Fibroblast of the aortic adventitia (primary cell): ENCODE measurements around the gene ADGRD1. TPM values are rescaled to one million over a fixed set of nuclear protein-coding genes. Genes with fewer than 3 reads are reported as not detected.

Source experiments
- DNase-seq: peaks from one replicate; pipeline ENCODE4 v3.0.0-alpha.2; 2010; ENCODE audit warnings: low read depth
- H3K4me3 ChIP-seq: 2 replicates; pipeline ENCODE4 v1.5.1; 2011; ENCODE audit warnings: low read depth, mild to moderate bottlenecking, control low read depth, low read length, moderate library complexity
- CTCF ChIP-seq: IDR thresholded peaks from 2 replicates; pipeline ENCODE4 v1.5.1; 2011; ENCODE audit warnings: mild to moderate bottlenecking, low read length, control low read depth, inconsistent platforms; ENCODE audit not compliant: insufficient read depth
- total RNA-seq: library from RNA; depleted of rRNA; stranded (reverse); fragments of >200 nt; gene quantifications from 2 replicates; pipeline ENCODE4 v1.2.3, GENCODE V29; 2012; ENCODE audit warnings: low replicate concordance

Gene ADGRD1
- total RNA-seq, 1 donor, result 1.2 TPM

GRCh38 chr12:131049002-131049401 is 95.3 kb downstream of the ADGRD1 start:
- no peak for DNase-seq
- no peak overlapping the region for H3K4me3 ChIP-seq

GRCh38 chr12:131049549-131050339 is 96.0 kb downstream of the ADGRD1 start:
- no peak for TF ChIP-seq CTCF
- no peak for DNase-seq

More at GRCh38 chr12:131049002-131049401, 95.3 kb downstream of the ADGRD1 start:
- TF ChIP-seq CTCF, result no peak

GRCh38 chr12:131050463-131051154 is 96.9 kb downstream of the ADGRD1 start:
- no peak for DNase-seq
- H3K4me3 ChIP-seq, result no peak overlapping the region
- no peak for TF ChIP-seq CTCF

More at GRCh38 chr12:131049549-131050339, 96.0 kb downstream of the ADGRD1 start:
- H3K4me3 ChIP-seq, result no peak overlapping the region

GRCh38 chr12:131051155-131051473 is 97.4 kb downstream of the ADGRD1 start:
- TF ChIP-seq CTCF, result no peak
- DNase-seq, result no peak
- no peak overlapping the region for H3K4me3 ChIP-seq

- no peak for DNase-seq
- no peak overlapping the region for H3K4me3 ChIP-seq
- no peak for TF ChIP-seq CTCF
These were observed 98.5 kb downstream of the ADGRD1 start for GRCh38 chr12:131052063-131052781.

GRCh38 chr12:131052929-131053328 is 99.2 kb downstream of the ADGRD1 start:
- no peak for TF ChIP-seq CTCF
- DNase-seq, result no peak
- H3K4me3 ChIP-seq, result no peak overlapping the region
